ENCODE measurements around the gene AMIGO1.

AMIGO1 gene

DNA sequence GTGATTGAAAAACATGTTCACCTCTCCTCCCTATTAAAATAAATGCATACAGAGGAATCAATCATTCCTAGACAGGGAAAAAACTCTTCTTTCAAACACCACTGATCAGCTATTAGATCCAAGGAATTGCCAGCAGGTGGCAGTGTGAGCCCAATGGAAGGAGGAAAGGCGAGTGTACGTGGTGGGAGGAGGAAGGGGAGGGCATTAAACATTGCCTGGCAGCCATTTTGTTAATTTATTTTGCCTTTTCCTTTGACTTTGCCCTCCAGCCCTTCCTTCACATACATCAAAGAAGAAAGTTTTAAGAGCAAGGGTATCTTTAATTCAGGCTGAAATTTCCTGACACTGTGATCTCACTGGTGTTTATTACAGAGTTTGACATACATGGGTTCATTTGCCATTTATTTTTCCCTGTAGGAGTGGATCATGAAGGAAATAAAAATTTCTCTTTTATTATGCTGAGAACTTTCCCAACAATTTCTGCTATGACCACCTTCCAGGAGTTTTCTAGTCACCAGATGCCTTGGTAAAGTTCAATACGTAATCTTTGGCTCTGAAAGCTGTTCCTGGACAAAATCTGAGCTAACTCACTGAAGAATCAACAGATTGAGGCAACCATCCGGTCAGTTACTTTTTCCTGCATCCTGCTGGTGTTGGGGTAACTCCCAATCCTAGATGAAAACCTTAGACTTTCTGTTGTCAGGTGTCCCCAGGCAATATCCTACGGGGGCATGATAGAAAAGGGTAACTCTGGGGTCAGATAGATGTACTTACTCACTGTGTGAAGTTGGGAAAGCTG, 37.0 kb upstream of the AMIGO1 start:
- peak overlapping the region in 1 of 2 donors; percentile 92 for H3K4me3 ChIP-seq (replicated peaks in 1 of 2; ENCODE audit: low read depth in 2 of 2, low read length in 2 of 2)
- DNase-seq (ENCODE audit: low read depth in 2 of 2) = peak; percentile 92 to 93
- TF ChIP-seq, protein P1, sequence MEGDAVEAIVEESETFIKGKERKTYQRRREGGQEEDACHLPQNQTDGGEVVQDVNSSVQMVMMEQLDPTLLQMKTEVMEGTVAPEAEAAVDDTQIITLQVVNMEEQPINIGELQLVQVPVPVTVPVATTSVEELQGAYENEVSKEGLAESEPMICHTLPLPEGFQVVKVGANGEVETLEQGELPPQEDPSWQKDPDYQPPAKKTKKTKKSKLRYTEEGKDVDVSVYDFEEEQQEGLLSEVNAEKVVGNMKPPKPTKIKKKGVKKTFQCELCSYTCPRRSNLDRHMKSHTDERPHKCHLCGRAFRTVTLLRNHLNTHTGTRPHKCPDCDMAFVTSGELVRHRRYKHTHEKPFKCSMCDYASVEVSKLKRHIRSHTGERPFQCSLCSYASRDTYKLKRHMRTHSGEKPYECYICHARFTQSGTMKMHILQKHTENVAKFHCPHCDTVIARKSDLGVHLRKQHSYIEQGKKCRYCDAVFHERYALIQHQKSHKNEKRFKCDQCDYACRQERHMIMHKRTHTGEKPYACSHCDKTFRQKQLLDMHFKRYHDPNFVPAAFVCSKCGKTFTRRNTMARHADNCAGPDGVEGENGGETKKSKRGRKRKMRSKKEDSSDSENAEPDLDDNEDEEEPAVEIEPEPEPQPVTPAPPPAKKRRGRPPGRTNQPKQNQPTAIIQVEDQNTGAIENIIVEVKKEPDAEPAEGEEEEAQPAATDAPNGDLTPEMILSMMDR (IDR thresholded peaks at IDR 0.05; ENCODE audit: low read depth, low read length) = peak; percentile 84

- TF ChIP-seq, protein P1 (IDR thresholded peaks at IDR 0.05; ENCODE audit: low read depth, low read length) = no peak
- no peak for DNase-seq (ENCODE audit: low read depth in 2 of 2)
- no peak overlapping the region for H3K4me3 ChIP-seq (replicated peaks in 1 of 2; ENCODE audit: low read depth in 2 of 2, low read length in 2 of 2)
These were observed 34.6 kb upstream of the AMIGO1 start for GRCh38 chr1:109543988-109544735.

GRCh38 chr1:109543283-109543987, 33.9 kb upstream of the AMIGO1 start:
- no peak for DNase-seq (ENCODE audit: low read depth in 2 of 2)
- TF ChIP-seq, protein P1 (IDR thresholded peaks at IDR 0.05; ENCODE audit: low read depth, low read length) = no peak
- no peak overlapping the region for H3K4me3 ChIP-seq (replicated peaks in 1 of 2; ENCODE audit: low read depth in 2 of 2, low read length in 2 of 2)

- no peak overlapping the region for H3K4me3 ChIP-seq (replicated peaks in 1 of 2; ENCODE audit: low read depth in 2 of 2, low read length in 2 of 2)
- TF ChIP-seq, protein P1 (IDR thresholded peaks at IDR 0.05; ENCODE audit: low read depth, low read length) = no peak
- no peak for DNase-seq (ENCODE audit: low read depth in 2 of 2)
These were observed 33.1 kb upstream of the AMIGO1 start for GRCh38 chr1:109542657-109543056.

- no peak overlapping the region for H3K4me3 ChIP-seq (replicated peaks in 1 of 2; ENCODE audit: low read depth in 2 of 2, low read length in 2 of 2)
- no peak for DNase-seq (ENCODE audit: low read depth in 2 of 2)
- TF ChIP-seq, protein P1 (IDR thresholded peaks at IDR 0.05; ENCODE audit: low read depth, low read length) = no peak
These were observed 31.6 kb upstream of the AMIGO1 start for GRCh38 chr1:109541102-109541501.

DNA sequence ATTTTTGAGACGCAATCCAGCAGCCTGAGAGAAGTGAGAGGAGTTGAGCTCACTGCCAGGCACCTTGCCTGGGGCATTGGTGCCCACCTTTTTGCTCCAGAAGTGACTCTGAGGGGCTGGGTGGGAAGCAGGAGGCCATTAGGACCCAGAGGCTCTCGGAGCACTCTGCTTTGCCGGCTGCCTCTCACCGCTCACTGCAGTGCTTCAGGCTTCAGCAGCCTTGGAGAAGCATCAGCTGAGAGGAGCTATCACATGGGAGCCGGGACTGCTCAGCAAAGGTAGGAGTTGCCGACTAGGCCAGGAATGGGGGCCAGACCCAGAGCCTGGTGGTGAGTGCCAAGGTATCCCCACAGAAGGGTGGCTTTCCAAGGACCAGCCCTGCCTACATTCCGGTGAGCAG, 30.1 kb upstream of the AMIGO1 start, which contains the start of gene GPR61:
TSS of gene GPR61 (plus strand) at position 197 of the 400 bp plus-strand sequence. CDS start 3,151 bp downstream, outside the sequence.
- H3K4me3 ChIP-seq (replicated peaks in 1 of 2; ENCODE audit: low read depth in 2 of 2, low read length in 2 of 2) = no peak within 1 kb of the TSS
- no peak for DNase-seq (ENCODE audit: low read depth in 2 of 2)
- TF ChIP-seq, protein P1 (IDR thresholded peaks at IDR 0.05; ENCODE audit: low read depth, low read length) = no peak

All from cardiac fibroblast (primary cell).